Measurements from ENCODE around the gene APMAP.

DNA sequence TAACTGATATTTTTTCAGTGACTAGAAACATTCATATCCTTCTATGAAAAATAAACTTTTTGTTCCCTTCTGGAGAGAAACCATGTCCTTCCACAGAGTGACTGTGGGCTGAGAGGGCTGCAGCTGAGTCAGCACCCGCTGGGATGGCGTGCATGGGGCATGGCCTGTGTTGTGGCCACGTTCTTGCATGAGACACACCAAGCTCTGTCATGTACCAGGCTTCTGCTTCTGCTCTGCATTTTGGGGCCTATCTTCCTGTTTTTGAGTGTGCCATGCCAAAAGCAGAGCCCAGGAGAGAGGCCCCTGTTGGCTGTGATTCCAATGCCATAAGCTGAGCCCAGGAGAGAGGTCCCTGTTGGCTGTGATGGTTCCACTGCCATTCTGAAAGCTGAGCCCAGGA lies 10.8 kb downstream of the APMAP start:
- TF ChIP-seq, protein P1, sequence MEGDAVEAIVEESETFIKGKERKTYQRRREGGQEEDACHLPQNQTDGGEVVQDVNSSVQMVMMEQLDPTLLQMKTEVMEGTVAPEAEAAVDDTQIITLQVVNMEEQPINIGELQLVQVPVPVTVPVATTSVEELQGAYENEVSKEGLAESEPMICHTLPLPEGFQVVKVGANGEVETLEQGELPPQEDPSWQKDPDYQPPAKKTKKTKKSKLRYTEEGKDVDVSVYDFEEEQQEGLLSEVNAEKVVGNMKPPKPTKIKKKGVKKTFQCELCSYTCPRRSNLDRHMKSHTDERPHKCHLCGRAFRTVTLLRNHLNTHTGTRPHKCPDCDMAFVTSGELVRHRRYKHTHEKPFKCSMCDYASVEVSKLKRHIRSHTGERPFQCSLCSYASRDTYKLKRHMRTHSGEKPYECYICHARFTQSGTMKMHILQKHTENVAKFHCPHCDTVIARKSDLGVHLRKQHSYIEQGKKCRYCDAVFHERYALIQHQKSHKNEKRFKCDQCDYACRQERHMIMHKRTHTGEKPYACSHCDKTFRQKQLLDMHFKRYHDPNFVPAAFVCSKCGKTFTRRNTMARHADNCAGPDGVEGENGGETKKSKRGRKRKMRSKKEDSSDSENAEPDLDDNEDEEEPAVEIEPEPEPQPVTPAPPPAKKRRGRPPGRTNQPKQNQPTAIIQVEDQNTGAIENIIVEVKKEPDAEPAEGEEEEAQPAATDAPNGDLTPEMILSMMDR (IDR thresholded peaks at IDR 0.05): no peak
- no peak for TF ChIP-seq POLR2A (IDR thresholded peaks at IDR 0.05)

Measured in uterus (tissue), 2 donors.